DMS79 (cell line): ENCODE data around the gene RAB38.

Source experiments
- DNase-seq: peaks from one replicate; lab custom pipeline; 2025; lab: John Stamatoyannopoulos, UW

The RAB38 gene

DNA sequence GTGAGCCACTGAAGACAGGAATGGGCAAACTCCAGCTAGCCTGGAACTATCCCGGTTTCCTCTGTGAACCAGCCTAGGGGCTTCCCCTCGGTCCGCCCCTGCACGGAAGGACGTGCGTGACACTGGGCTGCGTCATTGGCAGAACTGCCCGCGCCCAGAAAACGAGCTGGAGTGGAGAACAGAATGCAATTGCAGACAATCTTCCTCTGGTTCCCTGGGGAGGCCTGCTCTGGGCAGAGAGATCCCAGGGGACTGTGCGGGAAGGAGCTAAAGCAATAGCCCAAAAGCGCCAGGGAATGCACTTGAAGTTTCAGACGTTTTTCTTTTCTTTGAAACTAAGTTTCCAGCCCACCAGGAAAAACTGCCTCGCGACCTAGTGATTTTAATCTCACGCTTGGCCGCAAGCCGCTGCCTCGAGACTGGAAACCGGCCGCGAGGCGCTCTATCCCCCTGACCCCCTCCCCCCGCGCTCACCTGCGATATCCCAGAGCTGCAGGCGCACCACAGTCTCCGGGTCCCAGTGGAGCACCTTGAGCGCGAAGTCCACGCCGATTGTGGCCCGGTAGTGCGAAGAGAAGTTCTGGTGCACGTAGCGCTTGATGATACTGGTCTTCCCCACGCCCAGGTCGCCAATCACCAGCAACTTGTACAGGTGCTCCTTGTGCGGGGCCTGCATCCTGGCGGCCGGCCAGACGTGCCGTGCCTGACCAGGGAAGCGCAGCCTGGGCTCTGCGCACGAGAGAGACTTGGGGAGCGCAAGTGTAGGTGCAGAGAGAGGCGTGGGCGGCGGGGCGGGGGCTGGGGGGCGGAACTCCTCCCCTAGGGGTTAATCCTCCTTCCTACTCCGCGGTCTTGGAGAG is at the start of gene RAB38:
Gene RAB38, minus strand, starts transcription at position 735 of the 860 bp plus-strand sequence. Its CDS starts 59 bp downstream, at position 676.
- no peak for DNase-seq

DNA sequence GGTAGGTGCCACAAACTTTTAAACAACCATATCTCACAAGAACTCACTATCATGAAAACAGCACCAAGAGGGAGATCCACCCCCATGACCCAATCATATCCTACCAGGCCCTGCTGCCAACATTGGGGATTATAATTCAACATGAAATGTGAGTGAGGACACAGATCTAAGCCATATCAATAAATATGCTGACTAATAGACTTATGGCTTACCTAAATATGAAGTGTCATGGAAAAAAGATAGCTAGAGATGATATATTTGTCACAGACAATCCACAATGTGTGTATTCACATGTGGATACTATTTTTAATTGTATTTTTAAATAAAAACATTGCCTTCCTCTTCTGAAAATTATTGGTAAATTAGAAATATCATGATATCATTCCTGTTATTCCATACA is 38.2 kb upstream of the RAB38 start:
- no peak for DNase-seq

DNA sequence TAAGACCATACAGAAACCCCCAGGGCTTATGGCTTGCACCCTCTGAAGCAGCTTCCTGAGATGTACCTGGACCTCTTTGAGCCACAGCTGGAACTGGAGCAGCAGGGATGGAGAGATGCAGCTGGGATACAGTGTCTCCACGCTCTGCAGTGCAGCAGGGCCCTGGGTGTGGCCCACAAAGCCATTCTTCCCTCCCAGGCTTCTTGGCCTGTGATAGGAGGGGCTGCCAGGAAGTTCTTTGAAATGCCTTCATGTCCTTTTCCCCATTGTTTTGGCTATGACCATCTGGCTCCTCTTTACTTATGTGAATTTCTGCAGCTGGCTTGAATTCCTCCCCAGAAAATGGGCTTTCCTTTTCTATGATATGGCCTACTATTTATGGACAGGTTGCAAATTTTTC is 37.1 kb upstream of the RAB38 start:
- DNase-seq, result no peak

DNA sequence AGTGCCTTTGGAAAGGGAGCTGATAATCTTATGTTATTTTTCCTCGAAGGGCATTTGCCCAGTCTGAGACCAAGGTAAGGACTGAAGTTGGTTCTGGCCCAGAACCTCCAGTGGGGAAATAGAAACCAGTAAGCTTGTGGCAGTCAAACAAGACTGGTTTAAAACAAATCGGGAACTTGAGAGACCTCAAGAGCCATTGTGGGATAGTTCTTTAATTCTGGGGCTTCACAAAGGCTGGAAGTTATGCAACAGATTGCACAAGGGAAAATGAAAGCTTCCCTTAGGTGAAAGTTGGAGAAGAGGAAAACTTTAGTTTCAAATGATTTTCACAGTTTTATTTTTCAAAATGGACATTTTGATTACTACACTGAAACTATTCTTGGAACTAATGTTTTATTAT is 33.5 kb upstream of the RAB38 start:
- DNase-seq, result no peak

DNA sequence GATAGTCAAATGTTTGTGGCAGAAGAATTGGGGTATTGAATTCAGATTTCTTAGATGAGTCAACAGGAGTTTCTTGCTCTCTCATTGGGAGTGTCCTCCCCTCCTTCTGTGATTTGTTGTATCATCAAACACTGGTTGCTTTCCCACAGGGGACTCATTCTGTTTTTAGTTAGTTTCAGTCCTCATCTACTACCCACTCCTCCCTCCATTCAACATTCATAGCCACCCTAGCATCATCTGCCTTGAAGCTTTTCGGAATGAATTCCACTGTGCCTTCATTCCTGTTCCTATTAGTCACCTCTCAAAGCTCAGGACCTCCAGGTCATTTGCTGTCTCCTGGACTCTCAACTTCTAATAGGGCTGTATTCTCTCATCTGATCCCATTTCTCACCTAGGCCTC is 31.5 kb upstream of the RAB38 start:
- DNase-seq, result no peak

DNA sequence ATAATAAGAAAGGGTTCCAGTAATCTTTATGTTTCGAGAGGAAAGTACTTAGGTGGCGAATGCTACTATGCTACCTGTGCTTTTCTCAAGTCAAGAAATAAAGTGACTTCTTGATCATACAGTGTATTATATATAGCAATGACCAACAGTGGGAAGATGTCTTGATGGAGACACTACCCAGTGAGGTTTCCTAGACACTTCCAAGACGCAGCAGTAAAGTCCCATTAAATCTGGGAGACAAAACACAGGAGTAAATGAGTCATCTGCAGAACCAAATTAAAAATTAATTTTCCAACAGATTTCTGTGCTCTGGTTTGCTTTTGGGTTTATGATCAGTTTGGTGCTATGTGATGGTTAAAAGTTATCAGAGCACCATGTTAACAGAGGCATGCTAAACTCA is 29.1 kb upstream of the RAB38 start:
- DNase-seq, result no peak

DNA sequence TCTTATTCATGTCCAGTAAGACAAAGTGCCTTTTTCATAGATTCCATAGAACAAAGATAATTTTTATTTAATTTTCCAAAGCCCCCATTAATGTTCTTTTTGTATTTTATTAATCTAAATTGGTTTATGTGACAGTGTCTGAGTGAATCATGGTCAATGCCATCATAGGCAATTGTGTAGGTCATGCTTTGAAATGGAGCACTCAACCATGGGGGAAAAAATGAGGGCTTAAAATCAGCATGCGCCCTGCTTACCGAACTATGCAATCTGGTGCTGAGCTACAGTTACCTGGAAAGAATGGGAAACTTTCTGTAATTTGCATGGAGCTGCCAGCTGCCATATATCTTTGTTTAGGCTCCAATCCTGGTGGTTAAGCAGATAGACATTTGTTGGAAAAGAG is 28.4 kb upstream of the RAB38 start:
- no peak for DNase-seq

DNA sequence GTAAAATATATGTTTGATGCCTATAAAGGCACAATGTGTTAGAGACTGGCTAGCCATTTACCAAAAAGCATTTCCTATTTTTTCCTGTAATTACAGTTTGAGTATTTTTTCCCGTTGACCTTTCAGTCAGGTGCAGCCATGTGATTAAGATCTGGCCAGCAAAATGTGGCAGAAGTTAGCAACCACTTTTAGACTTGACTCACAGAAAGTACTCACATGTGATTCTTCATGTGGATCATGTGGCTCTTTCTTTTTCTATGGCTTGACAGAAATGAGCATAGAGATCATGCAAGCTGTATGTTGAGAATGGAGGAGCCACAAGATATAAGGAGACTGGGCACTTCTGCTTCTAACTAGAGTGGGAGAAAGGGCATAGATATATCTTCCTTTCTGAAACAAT is 27.3 kb upstream of the RAB38 start:
- no peak for DNase-seq

DNA sequence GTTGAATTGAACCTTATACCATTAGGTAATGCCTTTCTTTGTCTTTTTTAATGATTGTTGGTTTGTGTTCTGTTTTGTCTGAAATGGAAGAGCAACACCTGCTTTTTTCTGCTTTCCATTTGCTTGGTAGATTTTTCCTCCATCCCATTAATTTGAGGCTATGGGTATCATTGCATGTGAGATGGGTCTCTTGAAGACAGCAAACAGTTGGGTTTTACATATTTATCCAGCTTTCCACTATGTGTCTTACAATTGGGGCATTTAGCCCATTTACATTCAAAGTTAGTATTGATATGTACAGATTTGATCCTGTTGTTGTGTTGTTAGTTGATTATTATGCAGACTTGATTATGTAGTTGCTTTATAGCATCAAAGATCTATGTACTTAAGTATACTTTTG is 21.1 kb upstream of the RAB38 start:
- no peak for DNase-seq

DNA sequence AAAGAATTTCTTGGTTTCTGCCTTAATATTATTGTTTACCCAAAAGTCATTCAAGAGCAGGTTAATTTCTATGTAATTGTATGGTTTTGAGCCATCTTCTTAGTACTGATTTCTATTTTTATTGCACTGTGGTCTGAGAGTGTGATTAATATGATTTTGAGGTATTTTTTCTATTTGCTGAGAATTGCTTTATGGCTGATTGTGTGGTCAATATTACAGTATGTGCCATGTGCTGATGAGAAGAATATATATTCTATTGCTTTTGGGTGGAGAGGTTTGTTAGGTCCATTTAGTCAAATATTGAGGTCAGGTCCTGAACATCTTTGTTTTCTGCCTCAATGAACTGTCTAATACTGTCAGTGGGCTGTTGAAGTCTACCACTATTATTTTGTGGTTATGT is 20.7 kb upstream of the RAB38 start:
- no peak for DNase-seq

DNA sequence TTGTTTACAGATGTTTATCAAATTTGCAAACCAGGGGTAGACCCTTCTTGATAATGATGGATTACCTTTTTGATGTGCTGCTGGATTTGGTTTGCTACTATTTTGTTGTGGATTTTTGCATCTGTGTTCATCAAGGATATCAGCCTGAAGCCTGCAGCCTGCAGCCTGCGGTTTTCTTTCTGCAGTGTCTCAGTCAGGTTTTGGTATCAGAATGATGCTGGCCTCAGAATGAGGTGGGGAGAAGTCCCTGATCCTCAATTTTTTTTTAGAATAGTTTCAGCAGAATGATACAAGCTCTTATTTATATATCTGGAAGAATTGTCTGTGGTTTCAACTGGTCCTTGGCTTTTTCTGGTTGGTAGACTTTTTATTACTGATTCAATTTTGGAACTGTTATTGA is 19.7 kb upstream of the RAB38 start:
- no peak for DNase-seq

DNA sequence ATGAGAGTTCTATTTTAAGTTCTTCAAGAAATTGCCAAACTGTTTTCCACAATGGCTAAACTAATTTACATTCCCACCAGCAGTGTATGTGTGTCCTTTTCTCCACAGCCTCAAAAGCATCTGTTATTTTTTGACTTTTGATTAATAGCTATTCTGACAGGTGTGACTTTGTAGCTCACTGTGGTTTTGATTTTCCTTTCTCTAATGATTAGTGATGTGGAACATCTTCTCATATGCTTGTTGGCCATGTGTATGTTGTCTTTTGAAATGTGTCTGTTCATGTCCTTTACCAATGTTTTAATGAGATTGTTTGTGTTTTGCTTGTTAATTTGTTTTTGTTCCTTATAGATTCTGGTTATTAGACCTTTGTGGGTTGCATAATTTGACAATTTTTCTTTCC is 18.0 kb upstream of the RAB38 start:
- DNase-seq, result no peak

DNA sequence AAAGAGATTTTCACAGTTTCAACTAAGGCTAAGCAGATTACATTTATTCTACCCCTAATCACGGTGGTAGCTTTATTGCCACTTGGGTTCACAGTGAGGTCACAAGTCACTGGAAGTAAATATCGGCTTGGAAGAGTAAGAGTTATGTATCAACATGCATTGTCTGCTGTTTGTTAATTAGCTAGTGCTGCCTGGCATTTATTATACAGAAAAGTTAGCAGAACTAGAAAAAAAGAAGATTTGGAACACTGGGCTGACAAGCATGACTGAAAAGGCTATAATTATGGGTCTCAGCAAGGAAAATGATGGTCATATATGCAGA is 13.7 kb upstream of the RAB38 start:
- no peak for DNase-seq

DNA sequence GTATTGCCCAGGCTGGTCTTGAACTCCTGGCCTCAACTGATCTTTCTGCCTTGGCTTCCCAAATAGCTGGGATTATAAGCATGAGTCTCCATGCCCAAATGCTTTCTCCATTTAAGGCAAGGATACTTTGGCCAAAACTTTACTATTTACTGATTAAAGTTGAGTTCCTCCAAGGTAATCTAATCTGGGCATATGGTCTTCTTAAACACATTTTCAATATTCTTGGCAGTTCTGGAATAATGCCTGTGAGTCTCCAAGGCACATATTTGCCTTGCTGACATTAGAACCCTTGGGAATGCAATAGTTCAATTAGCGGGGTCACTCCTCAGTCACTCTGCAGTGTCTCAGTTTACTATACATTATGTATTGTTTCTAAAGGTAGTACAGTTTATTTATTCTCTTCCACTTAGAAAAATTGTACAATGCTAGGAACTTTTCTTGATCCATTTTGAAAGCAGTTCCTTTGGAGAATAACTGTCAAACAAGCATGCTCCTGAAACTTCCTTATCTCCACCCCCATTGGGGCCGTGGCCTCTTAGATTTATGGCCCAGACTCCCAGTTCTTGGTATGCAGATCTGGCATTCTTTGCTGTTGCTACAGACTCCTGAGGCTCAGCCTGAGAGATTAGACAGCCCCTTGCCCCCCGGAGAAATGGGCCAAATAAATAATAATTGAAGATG is 13.1 kb upstream of the RAB38 start:
- DNase-seq, result no peak

DNA sequence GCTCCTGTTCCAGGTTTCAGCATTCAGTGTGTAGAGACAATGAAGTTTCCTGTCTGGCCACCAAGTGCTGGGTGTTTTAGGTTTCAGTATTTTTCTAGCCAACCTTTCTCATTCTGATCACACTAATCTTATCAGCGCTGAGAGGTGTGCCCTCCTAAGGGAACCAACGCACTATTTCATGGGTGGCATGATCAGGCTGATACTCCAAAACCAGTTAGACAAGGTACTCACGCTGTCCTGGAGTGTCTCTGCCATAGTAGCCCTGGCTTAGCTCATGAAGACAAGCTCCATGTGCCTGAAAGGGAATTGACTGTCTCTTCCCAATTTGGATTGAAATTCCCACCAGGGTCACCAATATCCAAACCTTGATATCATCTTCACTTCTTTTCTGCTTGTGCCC is 8.0 kb upstream of the RAB38 start:
- DNase-seq, result no peak

DNA sequence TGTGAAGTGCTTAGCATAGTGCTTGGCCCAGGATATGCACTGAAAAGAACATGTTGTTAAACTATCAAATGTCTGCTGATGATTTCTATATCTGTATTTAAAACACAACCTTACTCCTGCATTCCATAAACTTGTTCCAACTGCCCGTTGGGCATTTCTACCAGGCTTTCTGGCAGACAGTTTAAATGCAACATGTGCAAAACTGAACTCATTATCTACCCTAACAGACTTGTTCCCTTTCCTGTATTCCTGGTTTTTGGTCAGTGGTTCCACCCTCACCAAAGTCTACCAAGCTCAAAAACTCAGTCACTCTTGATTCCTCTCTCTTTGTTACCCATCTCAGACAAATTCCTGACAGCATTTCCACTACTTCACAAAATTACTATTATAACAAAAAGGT is 6.5 kb upstream of the RAB38 start:
- no peak for DNase-seq

DNA sequence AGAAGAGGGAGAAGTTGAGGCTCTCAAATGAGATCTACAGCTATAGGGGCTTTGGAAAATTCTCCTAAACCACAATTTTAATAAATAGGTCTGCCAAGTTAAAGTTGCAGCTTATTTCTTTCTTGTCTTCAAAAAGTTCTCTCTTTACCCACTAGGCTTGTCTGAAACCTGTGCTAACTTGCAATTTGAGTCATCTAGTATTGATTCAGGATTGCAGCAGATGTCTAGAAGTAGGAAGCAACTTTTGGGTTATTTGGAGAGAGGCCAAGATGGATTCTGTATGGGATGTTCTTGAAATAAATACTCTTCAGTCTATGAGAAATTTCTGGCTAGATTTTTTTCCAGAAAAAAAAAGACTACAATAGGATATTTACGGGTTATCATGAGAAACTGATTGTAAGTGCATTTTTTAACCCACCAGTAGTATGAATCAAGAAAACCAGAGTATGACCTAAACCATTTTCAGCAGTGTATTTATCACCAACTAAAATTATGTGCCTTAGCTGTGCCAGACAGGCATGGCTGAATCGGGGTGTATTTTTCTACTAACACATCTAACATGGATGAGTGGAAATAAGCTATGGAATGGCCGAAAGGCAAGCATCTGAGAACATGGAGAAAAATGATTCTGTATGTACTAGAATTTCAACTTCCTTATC is 4.9 kb upstream of the RAB38 start:
- no peak for DNase-seq

DNA sequence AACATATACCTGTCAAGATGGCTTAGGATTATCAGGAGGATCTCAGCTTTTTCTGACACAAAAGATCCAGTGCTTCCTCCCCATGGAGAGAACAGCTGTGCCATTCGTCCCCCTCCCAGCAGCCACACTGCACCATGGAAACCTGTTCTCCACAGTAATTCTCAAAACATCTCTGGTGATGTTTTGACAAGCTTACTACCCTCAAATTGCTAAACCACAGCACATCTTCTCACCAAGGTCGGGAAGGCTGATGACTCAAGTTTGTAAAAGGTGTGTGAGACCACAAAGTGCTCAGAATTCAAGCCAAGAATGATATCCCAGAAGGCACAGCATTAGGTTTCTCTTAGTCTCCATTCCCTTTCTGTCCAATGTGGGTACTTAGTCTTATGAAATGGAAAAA is 3.9 kb upstream of the RAB38 start:
- no peak for DNase-seq

DNA sequence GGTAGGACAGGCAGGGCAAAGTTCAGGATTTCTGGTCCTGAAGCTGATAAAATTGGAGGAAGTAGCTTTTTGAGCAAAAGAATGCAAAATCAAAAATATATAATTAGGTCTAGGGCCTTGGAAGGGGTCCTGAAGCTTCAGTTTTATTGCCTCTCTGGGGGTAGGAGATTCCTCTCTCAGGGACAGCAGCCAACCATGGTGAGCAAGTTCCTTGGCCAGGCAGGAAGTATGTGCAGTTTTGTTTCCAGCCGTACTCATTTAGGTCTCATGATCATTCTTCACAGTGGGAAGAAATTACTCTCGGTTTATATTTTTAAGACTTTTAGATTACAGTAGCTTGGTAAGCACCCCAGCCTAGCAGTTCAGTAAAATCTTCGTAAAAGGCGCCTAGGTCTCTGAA is 2.9 kb upstream of the RAB38 start:
- no peak for DNase-seq

DNA sequence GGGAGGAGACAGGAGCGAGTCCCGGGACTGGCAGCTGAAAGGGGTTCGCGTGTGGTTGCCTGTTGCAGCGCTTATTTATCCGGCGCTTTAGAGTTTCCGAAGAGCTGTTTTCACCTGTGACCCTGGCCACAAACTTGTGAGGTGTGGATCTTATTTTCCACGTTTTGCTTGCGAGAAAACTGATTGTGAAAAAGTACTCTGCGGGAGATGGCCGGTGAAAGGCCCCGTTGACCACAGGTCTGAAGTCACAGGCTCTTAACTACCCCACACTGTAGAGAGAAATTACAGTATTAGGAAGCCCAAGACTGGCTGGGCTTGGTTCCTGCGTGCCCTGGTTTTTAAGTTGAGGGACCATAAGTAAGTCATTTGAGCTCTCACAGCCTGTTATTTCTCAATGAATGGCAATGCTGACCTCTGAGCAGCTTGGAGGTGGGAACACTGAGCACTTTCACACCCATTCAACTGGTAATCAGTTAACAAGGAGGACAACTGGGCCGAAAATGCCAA is 379 bp upstream of the RAB38 start:
- DNase-seq, result no peak

DNA sequence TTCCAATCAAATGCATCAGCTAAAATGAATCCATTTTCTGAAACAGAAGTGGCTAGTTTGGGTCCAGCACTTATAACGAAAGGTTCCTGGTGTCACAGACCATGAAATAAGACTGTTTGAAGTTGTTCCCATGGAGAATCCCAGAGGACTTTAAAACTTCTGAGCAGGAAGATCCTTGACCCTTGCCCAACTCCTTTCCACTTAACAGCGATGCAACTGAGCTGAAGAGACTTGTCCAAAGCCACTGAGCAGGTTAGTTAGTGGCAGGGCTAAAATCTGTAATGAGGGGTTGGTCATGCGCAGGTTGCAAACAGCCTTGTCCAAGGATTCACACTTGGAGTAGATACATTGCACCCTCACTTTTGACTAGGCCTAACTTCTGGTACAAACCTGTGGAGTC is 1.3 kb downstream of the RAB38 start:
- DNase-seq, result no peak

DNA sequence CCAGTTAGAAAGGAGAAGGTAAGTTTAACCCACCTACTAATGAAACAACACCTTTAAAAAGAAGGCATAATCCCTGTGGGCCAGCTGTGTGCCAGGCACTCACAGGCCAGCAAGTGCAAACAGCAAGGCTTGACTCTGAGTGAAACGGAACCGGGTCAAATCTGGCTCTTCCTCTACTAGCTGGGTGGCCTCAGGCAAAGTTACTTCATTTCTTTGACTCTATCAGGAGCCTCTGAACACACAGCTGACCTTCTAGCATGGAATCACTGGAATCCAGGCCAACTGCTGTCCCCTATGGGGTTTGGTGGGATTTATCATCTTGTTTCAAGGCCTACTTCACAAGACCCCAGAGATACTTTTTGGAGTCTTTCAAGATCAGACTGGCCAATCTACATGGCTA is 3.3 kb downstream of the RAB38 start:
- DNase-seq, result no peak

DNA sequence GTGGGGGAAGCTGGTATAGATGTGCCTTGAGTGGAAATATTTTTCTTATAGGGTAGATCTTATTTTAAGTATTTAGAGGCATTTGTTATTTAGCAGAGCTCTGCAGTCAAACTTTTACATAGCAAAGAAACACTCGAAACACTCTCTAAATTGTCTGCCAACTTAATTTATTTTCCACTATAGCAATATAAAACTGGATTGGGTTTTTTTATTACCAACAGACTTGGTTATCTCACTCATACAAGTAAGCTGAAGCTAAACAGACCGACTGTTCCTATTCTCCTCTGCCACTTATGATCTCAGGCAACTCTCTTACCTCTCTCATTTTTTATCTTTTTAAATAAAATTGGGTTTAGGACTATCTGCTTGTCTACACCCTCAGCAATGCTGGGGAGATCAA is 4.6 kb downstream of the RAB38 start:
- no peak for DNase-seq
